ENCODE data around the gene HCFC1. TPM values are rescaled to one million over a fixed set of nuclear protein-coding genes. Genes with fewer than 3 reads are reported as not detected.

HCFC1 gene
- total RNA-seq, 2 experiments from 2014 or later: 90.4 to 93.0 TPM

DNA sequence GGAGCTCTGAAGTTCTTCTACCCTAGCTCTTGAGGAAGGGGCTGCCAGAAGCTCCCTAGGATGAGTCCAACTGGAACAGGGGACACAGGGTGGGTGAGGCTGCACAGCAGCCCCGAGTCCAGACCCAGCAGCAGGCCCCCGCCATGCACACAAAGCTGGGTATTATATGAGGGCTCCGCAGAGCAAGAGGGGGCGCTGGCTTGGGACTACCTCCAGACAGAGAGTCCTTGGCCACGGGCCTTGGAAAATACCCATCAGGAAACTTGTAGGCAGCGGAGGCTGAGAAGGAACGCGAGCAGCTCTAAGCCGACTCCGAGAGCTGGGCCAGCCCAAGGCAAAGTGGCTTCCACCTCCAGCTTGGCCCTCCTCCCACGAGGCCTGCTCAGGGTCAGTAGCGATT is 8.1 kb downstream of the HCFC1 start:
- ChIA-PET CTCF (interaction anchor here (3.6 kb wide), 1 partner anchor 16 kb away, joined by 12 read pairs; no protein-coding TSS in a partner anchor), POLR2A (no interaction called here)
- Mint-ChIP-seq H3K9me3 (no peaks in the 10 kb centered on the region), H3K27me3 (no peaks in the 10 kb centered on the region), H3K4me3 (no peak overlapping the region), H3K36me3 (peaks cover 17% of the 10 kb centered on the region), H3K27ac (no peak overlapping the region), H3K4me1 (ENCODE audit: low read depth) (peaks cover 25% of the 10 kb centered on the region)
- no peak for DNase-seq
- intact Hi-C loops (cut with micrococcal nuclease): no loop called here

DNA sequence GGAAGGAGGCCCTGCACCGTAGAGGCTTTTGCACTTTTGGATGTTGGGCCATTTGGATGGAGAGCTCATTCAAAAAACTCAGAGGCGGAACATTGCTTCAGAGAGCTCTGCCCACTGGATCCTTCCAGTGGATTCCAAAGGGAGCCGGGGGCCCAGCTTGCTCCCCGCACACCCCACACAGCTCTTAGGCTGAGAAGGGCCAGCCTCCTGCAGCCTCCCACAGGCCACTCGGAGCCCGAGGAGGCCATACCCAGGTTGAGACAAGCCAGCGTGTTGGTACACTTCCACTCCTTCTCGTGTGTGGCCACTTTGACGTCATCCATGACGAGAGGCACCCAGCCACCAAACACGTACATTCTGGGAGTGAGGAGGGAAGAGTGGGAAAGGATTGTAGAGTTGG is 10.3 kb downstream of the HCFC1 start:
- no peaks in the 10 kb centered on the region for H3K9me3 Mint-ChIP-seq
- H3K36me3 Mint-ChIP-seq: peaks cover 12% of the 10 kb centered on the region
- H3K27me3 Mint-ChIP-seq: no peaks in the 10 kb centered on the region
- no peak overlapping the region for H3K27ac Mint-ChIP-seq
- H3K4me1 Mint-ChIP-seq (ENCODE audit: low read depth): peaks cover 7% of the 10 kb centered on the region
- DNase-seq: no peak
- ChIA-PET CTCF (interaction anchor here (3.6 kb wide), 1 partner anchor 14 kb away, joined by 12 read pairs; no protein-coding TSS in a partner anchor), POLR2A (interaction anchor here (1.0 kb wide), 1 partner anchor 35 kb away, joined by 3 read pairs; the partner anchor contains the start of gene ARHGAP4)
- intact Hi-C loops (cut with micrococcal nuclease): no loop called here
- no peak overlapping the region for H3K4me3 Mint-ChIP-seq

DNA sequence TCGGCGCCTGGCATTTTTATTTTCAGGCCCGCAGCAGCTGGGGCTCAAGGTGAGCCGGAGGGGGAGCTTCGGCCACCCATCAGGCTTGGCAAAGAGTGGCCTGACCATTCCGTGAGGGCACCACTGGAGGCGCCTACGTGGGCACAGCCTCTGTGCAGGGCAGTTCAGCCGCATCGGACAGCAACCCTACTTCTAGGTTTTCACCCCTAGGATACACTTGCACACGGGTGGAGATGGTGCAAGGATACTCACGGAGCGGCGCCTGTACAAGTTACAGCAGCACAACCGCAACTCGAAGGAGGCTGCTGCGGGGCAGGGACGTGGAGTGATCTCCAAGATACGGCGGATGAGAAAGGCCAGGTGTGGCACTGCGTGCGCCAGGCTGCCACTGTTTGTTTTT is 10.8 kb downstream of the HCFC1 start:
- CTCF ChIA-PET: interaction anchor here (3.6 kb wide), 1 partner anchor 13 kb away, joined by 12 read pairs; no protein-coding TSS in a partner anchor
- no peak overlapping the region for H3K27ac Mint-ChIP-seq
- POLR2A ChIA-PET: no interaction called here

DNA sequence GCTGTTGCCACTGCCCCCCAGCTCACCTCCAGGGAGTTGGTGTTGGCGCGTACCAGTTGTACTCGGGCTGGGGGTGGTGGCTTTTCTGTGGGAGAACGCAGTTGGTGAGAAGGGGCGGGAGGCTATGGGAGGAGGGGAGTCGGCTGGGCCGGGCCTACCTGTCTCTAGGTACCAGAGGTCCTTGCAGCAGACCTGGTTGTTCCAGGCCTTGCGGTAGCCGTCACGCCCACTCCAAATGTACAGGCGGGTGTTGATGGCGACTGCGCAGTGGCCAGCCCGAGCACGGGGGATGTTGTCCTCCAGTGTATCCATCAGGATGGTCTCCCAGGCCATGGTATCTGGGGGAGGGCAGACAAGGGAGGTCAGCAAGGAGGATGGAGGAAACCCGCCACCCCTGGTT is 11.5 kb downstream of the HCFC1 start:
- H3K36me3 Mint-ChIP-seq: peaks cover 15% of the 10 kb centered on the region
- ChIA-PET CTCF (no interaction called here), POLR2A (no interaction called here)
- no peaks in the 10 kb centered on the region for H3K9me3 Mint-ChIP-seq
- DNase-seq: no peak
- H3K27me3 Mint-ChIP-seq: no peaks in the 10 kb centered on the region
- no peaks in the 10 kb centered on the region for H3K4me1 Mint-ChIP-seq (ENCODE audit: low read depth)
- no peak overlapping the region for H3K4me3 Mint-ChIP-seq
- H3K27ac Mint-ChIP-seq: no peak overlapping the region
- intact Hi-C loops (cut with micrococcal nuclease): no loop called here

More for the DNA sequence above, 10.8 kb downstream of the HCFC1 start:
- intact Hi-C loops (cut with micrococcal nuclease): no loop called here
- Mint-ChIP-seq H3K36me3 (peaks cover 15% of the 10 kb centered on the region), H3K4me1 (ENCODE audit: low read depth) (peaks cover 3% of the 10 kb centered on the region), H3K4me3 (no peak overlapping the region), H3K9me3 (no peaks in the 10 kb centered on the region), H3K27me3 (no peaks in the 10 kb centered on the region)
- DNase-seq: no peak

DNA sequence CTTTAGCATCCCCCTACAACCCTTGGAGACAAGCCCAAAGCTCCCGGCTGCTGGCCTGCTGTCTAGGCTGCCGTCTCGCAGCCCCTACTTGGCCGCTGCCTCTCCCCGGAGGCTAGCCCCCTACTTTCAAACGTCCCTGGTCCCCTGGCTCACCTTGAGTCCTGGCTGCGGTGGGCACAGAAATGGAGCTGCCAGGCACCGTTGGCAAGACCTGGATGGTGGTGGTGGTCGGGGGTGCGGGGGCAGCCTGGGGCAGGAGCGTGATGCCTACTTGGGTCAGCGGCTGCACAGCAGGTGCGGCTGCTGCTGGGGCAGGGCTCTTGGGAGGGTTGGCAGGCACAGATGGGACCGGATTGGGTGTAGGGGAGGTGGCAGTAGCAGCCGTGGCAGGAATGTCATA is 12.0 kb downstream of the HCFC1 start:
- H3K4me3 Mint-ChIP-seq: no peak overlapping the region
- POLR2A ChIA-PET: no interaction called here
- no peak overlapping the region for H3K27ac Mint-ChIP-seq
- CTCF ChIA-PET: no interaction called here
- intact Hi-C loops (cut with micrococcal nuclease): no loop called here
- no peaks in the 10 kb centered on the region for H3K9me3 Mint-ChIP-seq
- no peaks in the 10 kb centered on the region for H3K27me3 Mint-ChIP-seq
- peaks cover 15% of the 10 kb centered on the region for H3K36me3 Mint-ChIP-seq
- no peak for DNase-seq
- H3K4me1 Mint-ChIP-seq (ENCODE audit: low read depth): no peaks in the 10 kb centered on the region

DNA sequence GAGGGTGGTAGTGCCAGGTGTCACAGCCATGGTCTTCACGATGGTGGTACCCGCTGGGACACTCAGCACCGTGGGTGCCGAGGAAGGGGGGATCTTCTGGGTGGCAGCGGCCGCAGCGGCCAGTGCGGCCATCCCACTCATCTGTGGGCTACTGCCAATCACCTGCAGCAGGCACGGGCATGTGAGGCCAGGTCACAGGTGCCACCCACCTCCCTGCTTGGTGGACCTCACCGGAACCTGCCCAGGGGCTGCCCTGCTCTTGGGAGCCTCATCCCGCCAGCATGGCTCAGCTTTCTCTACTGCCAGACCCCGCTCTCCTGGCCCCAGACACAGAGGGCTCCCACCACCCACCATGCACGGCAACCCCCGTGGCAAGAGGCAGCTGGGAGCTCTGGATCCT is 13.0 kb downstream of the HCFC1 start:
- ChIA-PET POLR2A (interaction anchor here (1.3 kb wide), 1 partner anchor 8 kb away, joined by 3 read pairs; no protein-coding TSS in a partner anchor), CTCF (no interaction called here)
- no peak overlapping the region for H3K27ac Mint-ChIP-seq
- DNase-seq: no peak
- intact Hi-C loops (cut with micrococcal nuclease): no loop called here
- H3K27me3 Mint-ChIP-seq: no peaks in the 10 kb centered on the region
- no peaks in the 10 kb centered on the region for H3K9me3 Mint-ChIP-seq
- no peaks in the 10 kb centered on the region for H3K4me1 Mint-ChIP-seq (ENCODE audit: low read depth)
- H3K36me3 Mint-ChIP-seq: peaks cover 21% of the 10 kb centered on the region
- H3K4me3 Mint-ChIP-seq: no peak overlapping the region

DNA sequence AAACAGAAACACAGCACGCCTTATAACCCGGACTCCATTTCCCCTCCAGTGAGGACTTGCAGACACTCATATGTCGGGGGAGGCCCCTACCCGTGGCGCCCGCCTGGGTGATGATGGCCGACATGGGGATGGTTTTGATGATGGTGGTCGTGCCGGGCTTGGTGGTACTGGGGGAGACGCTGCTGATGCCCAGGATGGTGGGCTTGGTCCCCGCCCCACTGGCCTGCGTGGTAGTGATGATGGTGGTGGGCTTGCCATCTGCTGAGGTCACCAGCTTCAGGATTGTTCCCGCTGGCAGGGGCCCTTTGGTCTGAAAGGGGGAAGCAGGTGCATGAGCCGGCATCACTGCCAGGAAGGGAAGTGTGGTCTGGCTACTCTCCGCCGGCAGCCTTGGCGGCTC is 14.4 kb downstream of the HCFC1 start:
- DNase-seq: no peak
- H3K27me3 Mint-ChIP-seq: no peaks in the 10 kb centered on the region
- intact Hi-C loops (cut with micrococcal nuclease): no loop called here
- ChIA-PET POLR2A (interaction anchor here (1.3 kb wide), 1 partner anchor 9 kb away, joined by 3 read pairs; no protein-coding TSS in a partner anchor), CTCF (no interaction called here)
- H3K4me3 Mint-ChIP-seq: no peak overlapping the region
- H3K27ac Mint-ChIP-seq: no peak overlapping the region
- H3K9me3 Mint-ChIP-seq: no peaks in the 10 kb centered on the region
- peaks cover 20% of the 10 kb centered on the region for H3K36me3 Mint-ChIP-seq
- H3K4me1 Mint-ChIP-seq (ENCODE audit: low read depth): peaks cover 4% of the 10 kb centered on the region

DNA sequence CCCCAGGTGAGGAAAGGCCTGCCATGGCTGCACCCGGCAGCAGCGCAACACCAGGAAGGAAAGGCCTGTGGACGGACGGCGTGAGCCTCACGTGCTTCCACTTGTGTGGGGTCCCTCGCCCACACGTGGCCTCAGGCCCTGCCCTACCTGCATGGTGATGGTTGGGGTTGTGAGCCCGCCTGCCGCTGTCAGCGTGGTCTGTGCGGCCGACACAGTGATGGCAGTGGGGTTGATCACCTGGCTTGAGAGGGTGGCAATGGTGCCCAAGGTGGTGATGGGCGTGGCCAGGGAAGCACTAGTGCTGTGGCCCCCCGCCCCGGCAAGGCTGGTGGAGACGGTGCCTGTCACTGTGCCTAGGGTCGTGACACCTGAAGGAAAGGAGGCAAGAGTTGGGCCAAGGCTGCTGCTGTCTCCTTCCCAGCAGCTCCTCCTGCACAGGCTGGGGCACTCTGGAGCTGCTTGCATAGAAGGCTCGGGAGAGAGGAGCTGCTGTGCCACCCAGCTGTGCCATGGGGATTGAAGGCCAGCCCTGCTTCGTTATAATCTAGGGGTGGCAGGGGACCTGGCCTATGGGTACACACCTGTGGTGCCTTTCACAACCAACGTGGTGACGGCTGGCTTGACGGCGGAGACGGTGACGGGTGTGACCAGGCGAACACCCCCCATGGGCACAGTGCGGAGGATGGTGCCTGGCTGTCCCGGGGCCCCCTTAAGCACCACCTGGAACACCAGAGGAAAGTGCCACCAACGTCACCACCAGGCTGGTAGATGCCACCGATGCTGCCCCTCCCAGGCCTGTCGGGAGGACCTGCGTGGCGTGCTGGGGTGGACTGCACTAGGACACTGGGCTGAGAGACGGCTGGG is 15.3 kb downstream of the HCFC1 start:
- Mint-ChIP-seq H3K27me3 (no peaks in the 10 kb centered on the region), H3K4me1 (ENCODE audit: low read depth) (peaks cover 4% of the 10 kb centered on the region), H3K27ac (no peak overlapping the region), H3K4me3 (no peak overlapping the region), H3K36me3 (peaks cover 20% of the 10 kb centered on the region), H3K9me3 (no peaks in the 10 kb centered on the region)
- DNase-seq: no peak
- intact Hi-C loops (cut with micrococcal nuclease): no loop called here
- POLR2A ChIA-PET: no interaction called here
- CTCF ChIA-PET: no interaction called here

DNA sequence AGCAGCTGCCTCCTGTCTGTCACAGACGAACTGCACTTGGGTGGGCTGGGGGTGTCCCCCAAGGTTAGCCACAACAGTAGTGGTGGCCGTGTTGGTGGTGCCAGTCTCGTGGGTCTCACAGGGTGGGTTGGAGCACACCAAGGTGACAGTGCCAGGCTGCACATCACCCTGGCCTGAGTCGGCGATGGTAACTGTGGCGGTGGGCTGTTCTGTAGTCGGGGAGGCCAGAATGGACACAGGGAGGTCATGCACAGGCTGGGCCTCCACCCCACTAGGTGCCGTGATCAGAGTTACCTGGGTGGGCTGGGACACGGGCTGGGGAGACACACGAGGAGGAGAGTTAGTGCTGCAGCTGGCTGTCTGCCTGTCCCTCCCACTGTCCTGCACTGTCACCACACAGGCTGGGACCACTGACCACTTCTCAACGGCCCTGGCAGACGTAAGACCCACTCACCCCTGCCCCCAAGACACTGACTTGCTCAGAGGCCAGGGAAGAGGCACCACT is 16.3 kb downstream of the HCFC1 start:
- ChIA-PET POLR2A (no interaction called here), CTCF (interaction anchor here (0.9 kb wide), 1 partner anchor 30 kb away, joined by 3 read pairs; the partner anchor contains the start of gene ARHGAP4)
- H3K9me3 Mint-ChIP-seq: no peaks in the 10 kb centered on the region
- DNase-seq: no peak
- no peak overlapping the region for H3K4me3 Mint-ChIP-seq
- intact Hi-C loops (cut with micrococcal nuclease): no loop called here
- H3K27me3 Mint-ChIP-seq: no peaks in the 10 kb centered on the region
- peak overlapping the region; percentile 42 for H3K27ac Mint-ChIP-seq
- peaks cover 4% of the 10 kb centered on the region for H3K4me1 Mint-ChIP-seq (ENCODE audit: low read depth)
- peaks cover 24% of the 10 kb centered on the region for H3K36me3 Mint-ChIP-seq

DNA sequence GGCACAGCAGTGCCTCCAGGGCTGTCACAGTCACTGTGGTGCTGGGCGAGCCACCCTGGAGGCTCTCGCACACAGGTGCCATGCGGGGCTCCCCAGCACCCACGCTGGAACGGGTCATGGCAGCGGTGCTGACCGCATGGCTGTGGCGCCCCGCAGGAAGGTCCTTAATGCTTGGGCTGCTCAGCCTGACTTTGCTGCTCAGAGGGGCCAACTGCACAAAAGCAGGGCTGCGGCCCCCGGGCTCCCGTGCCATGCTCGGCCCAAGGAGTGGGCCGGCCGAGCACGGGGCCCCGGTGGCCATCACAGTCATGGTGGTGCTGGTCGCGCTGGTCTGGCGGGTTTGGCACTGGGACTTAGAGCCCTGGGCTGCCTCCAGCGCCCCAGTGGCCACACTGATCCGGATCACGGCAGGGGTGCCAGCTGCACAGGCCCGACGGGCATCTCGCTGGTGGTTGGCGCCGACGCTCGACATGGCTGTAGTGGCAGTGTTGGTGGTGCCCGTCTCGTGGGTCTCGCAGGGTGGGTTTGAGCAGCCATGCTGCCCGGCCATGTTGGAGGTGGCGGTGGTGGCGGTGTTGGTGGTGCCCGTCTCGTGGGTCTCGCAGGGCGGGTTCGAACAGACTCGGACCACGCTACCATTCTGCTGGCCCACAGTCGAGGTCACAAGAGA is 16.9 kb downstream of the HCFC1 start:
- Mint-ChIP-seq H3K4me3 (no peak overlapping the region), H3K9me3 (no peaks in the 10 kb centered on the region), H3K4me1 (ENCODE audit: low read depth) (peaks cover 4% of the 10 kb centered on the region), H3K36me3 (peaks cover 26% of the 10 kb centered on the region), H3K27me3 (no peaks in the 10 kb centered on the region), H3K27ac (no peak overlapping the region)
- intact Hi-C loops (cut with micrococcal nuclease): no loop called here
- DNase-seq: no peak
- ChIA-PET CTCF (interaction anchor here (0.9 kb wide), 1 partner anchor 29 kb away, joined by 3 read pairs; the partner anchor contains the start of gene ARHGAP4), POLR2A (no interaction called here)

DNA sequence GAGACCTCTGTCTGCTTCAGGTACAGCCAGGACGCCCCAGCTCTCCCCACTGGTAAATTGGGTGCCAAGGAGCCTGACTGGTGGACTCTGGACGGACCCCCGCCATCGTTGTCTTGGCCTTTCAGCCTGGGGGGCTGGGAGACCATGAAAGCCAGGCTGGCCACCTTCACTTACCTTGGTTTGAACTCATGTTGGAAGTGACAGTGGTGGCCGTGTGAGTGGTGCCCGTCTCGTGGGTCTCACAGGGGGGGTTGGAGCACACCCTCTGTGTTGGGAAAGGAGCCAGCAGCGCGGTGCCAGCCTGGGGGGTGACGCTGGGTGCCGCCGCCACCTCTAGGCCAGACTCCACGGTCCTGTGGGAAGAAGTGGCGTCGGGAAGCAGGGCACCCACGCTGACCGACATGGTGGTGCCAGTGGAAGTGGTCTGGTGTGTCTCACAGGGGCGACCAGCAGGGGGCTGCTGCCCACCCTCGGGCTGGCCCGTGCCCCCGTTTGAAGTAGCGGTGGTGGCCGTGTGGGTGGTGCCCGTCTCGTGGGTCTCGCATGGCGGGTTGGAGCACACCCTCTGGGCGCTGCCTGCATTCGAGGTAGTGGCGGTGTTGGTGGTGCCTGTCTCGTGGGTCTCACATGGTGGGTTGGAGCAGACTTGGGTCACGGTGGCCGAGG is 17.6 kb downstream of the HCFC1 start:
- H3K4me1 Mint-ChIP-seq (ENCODE audit: low read depth): peaks cover 4% of the 10 kb centered on the region
- POLR2A ChIA-PET: interaction anchor here (0.9 kb wide), 1 partner anchor 13 kb away, joined by 3 read pairs; no protein-coding TSS in a partner anchor
- intact Hi-C loops (cut with micrococcal nuclease): no loop called here
- H3K27me3 Mint-ChIP-seq: no peaks in the 10 kb centered on the region
- H3K36me3 Mint-ChIP-seq: peaks cover 26% of the 10 kb centered on the region
- no peak overlapping the region for H3K4me3 Mint-ChIP-seq
- H3K27ac Mint-ChIP-seq: no peak overlapping the region
- H3K9me3 Mint-ChIP-seq: no peaks in the 10 kb centered on the region
- CTCF ChIA-PET: interaction anchor here (0.8 kb wide), 1 partner anchor 191 kb away, joined by 3 read pairs; no protein-coding TSS in a partner anchor
- DNase-seq: no peak

Data from activated CD4-positive, alpha-beta memory T cell treated with anti-CD3 and anti-CD28 coated beads for 36 hours (primary cell).